NCI-H748 (cell line): Measurements from ENCODE around the gene PCIF1.
"Not testable (repeated sequence)": the region's sequence is repeated elsewhere in the genome, so short reads cannot be mapped to it uniquely, and the experiment has no call there.

ENCODE experiments used
- DNase-seq: peaks from one replicate; lab custom pipeline; 2025; ENCODE audit not compliant: unreplicated experiment; lab: John Stamatoyannopoulos, UW

PCIF1 gene

GRCh38 chr20:45921337-45922189 lies 12.9 kb upstream of the PCIF1 start:
- DNase-seq = no peak

GRCh38 chr20:45924391-45925261 lies 9.9 kb upstream of the PCIF1 start:
- no peak for DNase-seq

- no peak for DNase-seq
Measured at GRCh38 chr20:45925821-45926506, 8.5 kb upstream of the PCIF1 start.

GRCh38 chr20:45926731-45927070 lies 7.8 kb upstream of the PCIF1 start:
- no peak for DNase-seq

- no peak for DNase-seq
Measured at GRCh38 chr20:45927071-45927878, 7.2 kb upstream of the PCIF1 start.

- DNase-seq = not testable (repeated sequence)
Measured at GRCh38 chr20:45931680-45932079, 2.8 kb upstream of the PCIF1 start.

GRCh38 chr20:45933266-45934045 lies 1.0 kb upstream of the PCIF1 start:
- peak; percentile 93 for DNase-seq

GRCh38 chr20:45934046-45934585 lies 367 bp upstream of the PCIF1 start:
- DNase-seq = peak; percentile 73

- DNase-seq = no peak
Measured at GRCh38 chr20:45935416-45936046, 1.0 kb downstream of the PCIF1 start.

GRCh38 chr20:45937765-45938164 lies 3.3 kb downstream of the PCIF1 start:
- DNase-seq = no peak

GRCh38 chr20:45938727-45939438 lies 4.4 kb downstream of the PCIF1 start:
- no peak for DNase-seq

GRCh38 chr20:45940053-45940452 lies 5.6 kb downstream of the PCIF1 start:
- DNase-seq = no peak

- no peak for DNase-seq
Measured at GRCh38 chr20:45940469-45940868, 6.0 kb downstream of the PCIF1 start.

- no peak for DNase-seq
Measured at GRCh38 chr20:45943613-45944012, 9.1 kb downstream of the PCIF1 start.

- no peak for DNase-seq
Measured at GRCh38 chr20:45944151-45944964, 9.9 kb downstream of the PCIF1 start.

GRCh38 chr20:45944965-45945677 lies 10.6 kb downstream of the PCIF1 start:
- no peak for DNase-seq

- DNase-seq = no peak
Measured at GRCh38 chr20:45945678-45946148, 11.2 kb downstream of the PCIF1 start.
